Measurements from ENCODE around the gene OR2H1. TPM values are rescaled to one million over a fixed set of nuclear protein-coding genes. Genes with fewer than 3 reads are reported as not detected.

Gene OR2H1
- total RNA-seq, 4 donors from 2014 or later = not detected

GRCh38 chr6:29490552-29490951 is 33.6 kb downstream of the OR2H1 start:
- in situ Hi-C loops (cut with MboI; ENCODE audit: low sequenced_read_pairs in 4 of 4) = no loop called here
- DNase-seq = no peak

GRCh38 chr6:29491574-29491973 is 34.6 kb downstream of the OR2H1 start:
- DNase-seq (no peak), ATAC-seq (no peak)
- no peak overlapping the region for H3K4me3 ChIP-seq
- H3K27ac ChIP-seq = no peak overlapping the region
- no peak for TF ChIP-seq CTCF (IDR thresholded peaks at IDR 0.05 in 4 of 5, conservative IDR thresholded peaks at IDR 0.05 in 1 of 5)
- TF ChIP-seq POLR2A (IDR thresholded peaks at IDR 0.05) = no peak
- H3K27me3 ChIP-seq = no peaks in the 10 kb centered on the region
- intact Hi-C loops (cut with DNase I; ENCODE audit: low total_unique reads) = no loop called here
- no peaks in the 10 kb centered on the region for H3K4me1 ChIP-seq
- no peaks in the 10 kb centered on the region for H3K9me3 ChIP-seq
- H3K36me3 ChIP-seq = no peaks in the 10 kb centered on the region
- in situ Hi-C loops (cut with MboI; ENCODE audit: low sequenced_read_pairs in 4 of 4) = no loop called here

More at GRCh38 chr6:29490552-29490951, 33.6 kb downstream of the OR2H1 start:
- Histone ChIP-seq H3K27ac (no peak overlapping the region), H3K4me1 (no peaks in the 10 kb centered on the region), H3K4me3 (no peak overlapping the region), H3K9me3 (no peaks in the 10 kb centered on the region), H3K27me3 (no peaks in the 10 kb centered on the region), H3K36me3 (no peaks in the 10 kb centered on the region)
- TF ChIP-seq POLR2A (IDR thresholded peaks at IDR 0.05) (no peak), CTCF (IDR thresholded peaks at IDR 0.05 in 4 of 5, conservative IDR thresholded peaks at IDR 0.05 in 1 of 5) (no peak)
- intact Hi-C loops (cut with DNase I; ENCODE audit: low total_unique reads) = no loop called here
- no peak for ATAC-seq

GRCh38 chr6:29493261-29493660 is 36.3 kb downstream of the OR2H1 start:
- ATAC-seq (no peak), DNase-seq (no peak)
- intact Hi-C loops (cut with DNase I; ENCODE audit: low total_unique reads) = no loop called here
- Histone ChIP-seq H3K27ac (no peak overlapping the region), H3K27me3 (no peaks in the 10 kb centered on the region), H3K4me1 (no peaks in the 10 kb centered on the region), H3K36me3 (no peaks in the 10 kb centered on the region), H3K4me3 (no peak overlapping the region), H3K9me3 (no peaks in the 10 kb centered on the region)
- in situ Hi-C loops (cut with MboI; ENCODE audit: low sequenced_read_pairs in 4 of 4) = no loop called here
- TF ChIP-seq CTCF (IDR thresholded peaks at IDR 0.05 in 4 of 5, conservative IDR thresholded peaks at IDR 0.05 in 1 of 5) = no peak
- no peak for TF ChIP-seq POLR2A (IDR thresholded peaks at IDR 0.05)

- ATAC-seq (no peak), DNase-seq (no peak)
- in situ Hi-C loops (cut with MboI; ENCODE audit: low sequenced_read_pairs in 4 of 4) (no loop called here), intact Hi-C loops (cut with DNase I; ENCODE audit: low total_unique reads) (no loop called here)
- Histone ChIP-seq H3K36me3 (no peaks in the 10 kb centered on the region), H3K4me1 (no peaks in the 10 kb centered on the region), H3K27me3 (no peaks in the 10 kb centered on the region), H3K9me3 (no peaks in the 10 kb centered on the region), H3K4me3 (no peak overlapping the region), H3K27ac (no peak overlapping the region)
- TF ChIP-seq POLR2A (IDR thresholded peaks at IDR 0.05) (no peak), CTCF (IDR thresholded peaks at IDR 0.05 in 4 of 5, conservative IDR thresholded peaks at IDR 0.05 in 1 of 5) (no peak)
These were observed 37.2 kb downstream of the OR2H1 start for GRCh38 chr6:29494131-29494530.

- ATAC-seq = no peak
These were observed 38.6 kb downstream of the OR2H1 start for GRCh38 chr6:29495571-29495970.

More at GRCh38 chr6:29495571-29495970, 38.6 kb downstream of the OR2H1 start:
- Histone ChIP-seq H3K4me1 (no peaks in the 10 kb centered on the region), H3K27me3 (no peaks in the 10 kb centered on the region), H3K9me3 (no peaks in the 10 kb centered on the region), H3K4me3 (no peak overlapping the region), H3K27ac (no peak overlapping the region), H3K36me3 (no peaks in the 10 kb centered on the region)
- no peak for TF ChIP-seq POLR2A (IDR thresholded peaks at IDR 0.05)
- no peak for TF ChIP-seq CTCF (IDR thresholded peaks at IDR 0.05 in 4 of 5, conservative IDR thresholded peaks at IDR 0.05 in 1 of 5)
- intact Hi-C loops (cut with DNase I; ENCODE audit: low total_unique reads) = no loop called here
- DNase-seq = no peak
- in situ Hi-C loops (cut with MboI; ENCODE audit: low sequenced_read_pairs in 4 of 4) = no loop called here

All from gastrocnemius medialis (tissue), 4 donors.